GM18868 (cell line): ENCODE data around the gene KRTAP5-9.
"Not testable (repeated sequence)": the region's sequence is repeated elsewhere in the genome, so short reads cannot be mapped to it uniquely, and the experiment has no call there.

Source experiments
- ATAC-seq: cut with Tn5 transposase; IDR thresholded peaks from one replicate; pipeline ENCODE4 v1.9.1; 2021; ENCODE audit warnings: mild to moderate bottlenecking, moderate library complexity; ENCODE audit not compliant: unreplicated experiment

KRTAP5-9 gene, protein sequence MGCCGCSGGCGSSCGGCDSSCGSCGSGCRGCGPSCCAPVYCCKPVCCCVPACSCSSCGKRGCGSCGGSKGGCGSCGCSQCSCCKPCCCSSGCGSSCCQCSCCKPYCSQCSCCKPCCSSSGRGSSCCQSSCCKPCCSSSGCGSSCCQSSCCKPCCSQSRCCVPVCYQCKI

GRCh38 chr11:71548120-71548519, at the start of gene KRTAP5-9:
TSS of gene KRTAP5-9 (plus strand) at chr11:71548420. CDS start at chr11:71548658, 238 bp downstream.
- ATAC-seq: no peak

DNA sequence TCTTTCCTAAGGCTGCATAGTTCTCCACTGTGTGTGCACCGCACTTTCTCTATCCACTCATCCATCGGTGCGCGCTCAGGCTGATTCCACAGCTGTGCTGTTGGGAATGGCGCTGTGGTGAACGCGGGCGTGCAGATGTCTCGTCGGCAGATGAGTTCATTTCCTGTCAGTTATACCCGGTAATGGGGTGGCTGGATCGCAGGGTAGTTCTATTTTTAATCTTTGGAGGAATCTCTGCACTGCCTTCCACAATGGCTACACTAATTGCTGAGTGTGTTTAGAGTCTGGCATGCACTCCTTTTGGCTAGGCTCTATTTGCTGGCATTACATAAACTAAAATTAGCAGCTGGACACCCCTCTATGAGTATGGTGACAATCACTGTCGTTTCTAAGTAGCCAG, 49.1 kb upstream of the KRTAP5-9 start:
- no peak for ATAC-seq

- ATAC-seq: no peak
These were observed 48.7 kb upstream of the KRTAP5-9 start for GRCh38 chr11:71499546-71499945.

DNA sequence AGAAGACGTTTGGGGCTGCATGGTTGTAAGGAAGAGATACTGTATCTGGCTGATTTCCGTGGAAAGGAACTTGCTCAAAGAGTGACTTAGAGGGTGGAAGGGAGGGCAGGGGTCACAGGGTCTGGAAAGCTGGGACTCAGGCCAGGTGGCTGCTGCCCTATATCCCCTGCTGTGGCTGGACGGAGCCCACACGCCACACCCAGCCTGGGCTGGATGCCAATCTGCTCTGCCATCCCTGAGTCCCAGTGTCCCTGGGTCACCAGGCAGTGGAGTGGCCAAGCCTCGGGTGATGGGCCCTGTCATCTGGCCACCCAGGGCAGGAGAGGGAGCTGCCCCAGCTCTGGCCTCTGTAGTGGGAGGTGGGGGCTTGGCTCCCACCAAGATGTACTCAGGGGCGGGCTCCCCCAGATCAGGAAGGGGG, 47.6 kb upstream of the KRTAP5-9 start:
- ATAC-seq: no peak

DNA sequence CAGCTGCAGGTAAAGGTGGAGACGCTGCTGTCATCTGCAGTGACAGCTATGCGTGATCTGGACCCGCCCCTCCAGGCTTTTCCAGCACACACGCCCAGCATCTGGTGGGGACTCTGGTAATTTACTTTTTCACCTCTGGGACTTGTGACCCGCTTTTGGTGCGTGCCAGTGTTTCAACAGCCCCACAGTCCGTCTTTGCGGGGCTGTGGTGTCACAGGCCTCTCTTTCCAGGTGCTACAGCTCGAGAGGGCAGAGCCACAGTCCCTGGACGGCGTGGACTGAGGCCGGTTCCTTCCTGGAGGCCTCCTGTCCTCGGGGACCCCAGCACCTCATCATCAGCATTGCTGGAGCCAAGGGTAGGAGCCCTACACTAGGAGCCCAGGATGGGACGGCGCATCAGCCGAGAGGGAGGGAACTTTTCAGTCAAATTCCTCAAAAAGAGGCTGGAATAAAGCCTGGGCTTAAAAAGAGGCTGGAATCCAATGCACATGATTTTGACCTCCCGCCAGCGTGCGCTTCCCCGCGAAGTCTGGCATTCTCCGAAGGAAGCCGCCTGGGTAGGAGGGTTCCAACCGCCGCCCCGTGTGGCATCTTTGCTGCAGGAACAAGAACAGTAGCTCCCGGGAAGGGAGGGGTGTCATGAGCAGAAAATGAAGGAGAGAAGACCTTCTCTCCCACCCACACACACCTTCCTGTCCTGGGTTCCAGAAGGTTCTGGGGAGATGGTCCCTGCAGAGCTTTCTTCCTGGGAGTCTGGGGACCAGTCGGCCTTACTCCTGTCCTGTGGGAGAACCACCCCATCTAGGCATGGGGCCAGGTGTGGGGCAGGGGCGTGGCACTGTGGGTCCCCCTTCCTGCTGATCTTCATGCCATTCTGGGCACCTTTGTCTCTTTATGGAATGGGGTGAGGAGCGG, 46.9 kb upstream of the KRTAP5-9 start:
- ATAC-seq: no peak

- ATAC-seq: no peak
These were observed 46.2 kb upstream of the KRTAP5-9 start for GRCh38 chr11:71502026-71502425.

GRCh38 chr11:71502871-71503435, 45.3 kb upstream of the KRTAP5-9 start:
- no peak for ATAC-seq

DNA sequence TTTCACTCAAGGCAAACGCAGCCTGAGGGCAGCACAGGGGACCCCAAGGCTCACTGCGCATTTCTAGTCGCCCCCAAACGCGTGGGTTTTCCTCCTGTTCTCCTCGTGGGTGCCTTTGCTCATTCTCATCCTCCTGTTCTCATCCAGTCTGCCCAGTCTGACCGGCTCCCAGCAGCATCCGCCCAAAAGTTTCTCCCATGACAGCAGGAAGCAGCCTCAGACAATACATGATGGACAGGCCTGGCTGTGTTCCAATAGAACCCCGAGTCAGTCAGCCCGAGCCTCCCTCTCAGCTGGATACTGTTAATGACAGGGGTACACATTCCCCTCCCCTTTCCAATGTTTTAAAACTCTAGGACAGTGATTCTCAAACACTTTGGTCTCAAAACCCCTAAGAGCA, 43.7 kb upstream of the KRTAP5-9 start:
- no peak for ATAC-seq

DNA sequence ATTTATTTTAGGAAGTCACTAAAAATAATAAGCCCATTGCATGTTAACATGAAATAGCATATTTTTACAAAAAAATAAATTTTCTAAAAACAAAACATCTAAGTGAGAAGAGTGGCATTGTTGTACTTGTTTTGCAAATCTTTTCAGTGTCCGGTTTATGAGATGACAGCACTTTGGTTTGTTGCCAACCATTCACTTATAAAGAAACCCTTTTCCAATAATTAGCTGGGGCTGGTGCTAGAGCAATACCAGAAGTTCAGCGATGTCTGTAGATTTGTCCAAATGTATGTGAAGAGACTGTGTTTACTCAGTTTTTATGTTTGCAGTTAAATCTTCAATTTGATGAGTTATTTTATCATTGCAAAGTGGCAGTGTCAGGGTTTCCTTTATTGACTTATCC, 43.2 kb upstream of the KRTAP5-9 start:
- no peak for ATAC-seq

DNA sequence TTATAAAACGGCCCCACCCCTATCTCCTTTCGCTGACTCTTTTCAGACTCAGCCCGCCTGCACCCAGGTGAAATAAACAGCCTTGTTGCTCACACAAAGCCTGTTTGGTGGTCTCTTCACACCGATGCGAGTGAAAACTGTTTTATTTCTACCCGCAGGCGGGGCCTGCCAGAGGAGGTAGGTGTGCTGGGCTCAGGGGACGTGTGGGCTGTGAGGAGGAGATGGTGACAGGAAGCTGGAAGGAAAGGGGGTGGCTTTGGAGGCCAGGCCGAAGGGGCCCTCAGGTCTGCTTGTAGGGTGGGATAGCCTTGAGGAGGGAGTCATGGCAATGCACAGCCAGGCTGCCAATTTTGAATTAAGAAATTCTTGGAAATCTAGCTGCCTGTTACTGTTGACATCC, 42.4 kb upstream of the KRTAP5-9 start:
- ATAC-seq: no peak

- ATAC-seq: no peak
These were observed 41.1 kb upstream of the KRTAP5-9 start for GRCh38 chr11:71507102-71507501.

- no peak for ATAC-seq
These were observed 29.4 kb upstream of the KRTAP5-9 start for GRCh38 chr11:71518506-71519471.

GRCh38 chr11:71519546-71519945, 28.7 kb upstream of the KRTAP5-9 start:
- ATAC-seq: no peak

DNA sequence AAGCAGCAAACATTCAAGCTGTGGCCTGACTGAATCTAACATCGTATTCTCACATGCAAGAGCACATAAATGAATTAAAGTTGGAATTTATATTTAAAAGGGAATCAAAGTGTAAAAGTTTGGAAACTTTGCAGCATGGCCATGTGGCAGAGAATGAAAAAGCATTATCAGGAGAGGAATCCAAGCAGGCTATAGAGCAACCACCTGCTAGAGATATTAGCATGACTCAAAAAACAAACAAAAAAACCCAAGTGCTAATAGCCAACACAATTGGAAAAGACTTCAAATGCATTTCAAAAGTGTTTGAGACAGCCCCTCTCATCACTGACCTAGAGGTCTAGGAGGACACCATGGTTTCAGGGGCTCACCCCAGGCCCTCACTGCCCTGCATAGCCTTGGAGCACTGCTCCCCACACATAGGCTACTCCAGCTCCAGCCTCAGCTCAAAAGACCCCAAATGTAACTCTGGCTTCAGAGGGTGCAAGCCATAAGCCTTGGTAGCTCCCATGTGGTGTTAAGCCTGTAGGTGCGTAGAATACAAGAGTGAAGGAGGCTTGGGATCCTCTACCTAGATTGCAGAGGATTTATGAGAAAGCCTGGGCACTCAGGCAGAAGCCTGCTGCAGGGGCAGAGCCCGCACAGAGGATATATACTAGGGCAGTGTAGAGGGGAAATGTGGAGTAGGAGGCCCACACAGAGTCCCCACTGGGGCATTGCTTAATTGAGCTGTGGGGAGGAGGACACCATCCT, 22.9 kb upstream of the KRTAP5-9 start:
- ATAC-seq: no peak

DNA sequence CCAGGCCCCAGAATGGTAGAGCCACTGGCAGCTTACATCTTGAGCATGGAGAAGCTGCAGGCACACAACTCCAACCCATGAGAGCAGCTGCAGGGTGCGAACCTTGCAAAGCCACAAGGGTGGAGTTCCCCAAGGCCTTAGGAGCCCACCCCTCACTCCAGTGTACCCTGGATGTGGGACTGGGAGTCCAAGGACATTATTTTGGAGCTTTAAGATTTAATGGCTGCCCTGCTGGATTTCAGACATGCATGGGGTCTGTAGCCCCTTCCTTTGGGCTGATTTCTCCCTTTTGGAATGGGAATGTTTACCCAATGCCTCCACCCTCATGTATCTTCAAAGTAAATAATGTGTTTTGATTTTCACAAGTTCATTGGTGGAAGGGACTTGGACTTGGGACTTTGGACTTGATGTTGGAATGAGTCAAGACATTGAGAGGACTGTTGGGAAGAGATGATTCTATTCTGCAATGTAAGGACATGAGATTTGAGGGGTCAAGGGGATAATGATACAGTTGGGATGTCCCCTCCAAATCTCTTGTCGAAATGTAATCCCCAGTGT, 22.2 kb upstream of the KRTAP5-9 start:
- ATAC-seq: no peak

- not testable (repeated sequence) for ATAC-seq
These were observed 21.2 kb upstream of the KRTAP5-9 start, which contains the start of gene KRTAP5-7 for GRCh38 chr11:71526796-71527575. TSS of gene KRTAP5-7 (plus strand) at chr11:71527267. CDS start at chr11:71527301, 34 bp downstream.

GRCh38 chr11:71527576-71528210, 20.5 kb upstream of the KRTAP5-9 start:
- no peak for ATAC-seq

GRCh38 chr11:71530602-71531001, 17.6 kb upstream of the KRTAP5-9 start:
- ATAC-seq: no peak
